HepG2 (cell line): ENCODE data around the gene NOB1. TPM values are rescaled to one million over a fixed set of nuclear protein-coding genes. Genes with fewer than 3 reads are reported as not detected.
A peak's percentile ranks its signal among the peaks of the same experiment; 100 is the strongest.

Experiments
- ATAC-seq: fragments of 200-7000 bp; cut with Tn5 transposase; 3 replicates; pipeline ENCODE4 v1.9.1; 2020; ENCODE audit warnings: mild to moderate bottlenecking, moderate library complexity
- BruUV-seq: library from RNA; stranded (reverse); fragments of 400-500 nt; replicated peaks from 2 replicates; lab custom pipeline; 2021; lab: Mats Ljungman, UMichigan
- CTCF ChIA-PET: fragments of 300-600 bp; formaldehyde crosslinking; extraction: SDS; loops from one replicate; lab custom pipeline; 2021; ENCODE audit warnings: low total read pairs, inconsistent platforms, low intra/inter-chr PET ratio; lab: Yijun Ruan, JAX
- POLR2A ChIA-PET: fragments of 350-600 bp; sonication (Branson Sonifier 250); formaldehyde crosslinking; loops from one replicate; lab custom pipeline; 2020; ENCODE audit warnings: antibody characterized with exemption, inconsistent platforms; lab: Yijun Ruan, JAX
- DNase-seq: peaks from one replicate; pipeline ENCODE4 v3.0.0-alpha.2; 2015; ENCODE audit warnings: low spot score
- FAIRE-seq: peaks from 3 replicates; lab custom pipeline; 2011; peaks lifted over from hg19 to GRCh38; lab: Jason Lieb, UNC
- H2AFZ ChIP-seq: one replicate; pipeline ENCODE4 v1.6.1; 2011; ENCODE audit warnings: low read length, inconsistent platforms
- H3K27ac ChIP-seq: fragments of 300-600 bp; 3 replicates; pipeline ENCODE4 v1.8.0; 2011; ENCODE audit warnings: mixed run types, mild to moderate bottlenecking, mixed read lengths, low read length, inconsistent platforms; ENCODE audit not compliant: insufficient read depth; ENCODE audit errors: extremely low read length
- H3K27me3 ChIP-seq, 2 experiments: fragments of 200-600 bp in 1 of 2; 2 replicates in 1 of 2; 3 replicates in 1 of 2; pipeline versions ENCODE4 v1.6.0 to v1.8.0; 2011; ENCODE audit warnings: low read length in 2 of 2, mild to moderate bottlenecking in 2 of 2, moderate library complexity in 2 of 2, inconsistent platforms in 1 of 2; ENCODE audit not compliant: insufficient read depth in 2 of 2, control insufficient read depth in 1 of 2
- H3K36me3 ChIP-seq, 2 experiments: fragments of 200-600 bp in 1 of 2; replicated peaks in 1 of 2; 2 replicates in 1 of 2; 3 replicates in 1 of 2; pipeline versions ENCODE4 v1.5.1 to v1.8.0; 2011; ENCODE audit warnings: low read length in 2 of 2, inconsistent platforms in 1 of 2; ENCODE audit not compliant: insufficient read depth in 2 of 2, control insufficient read depth in 1 of 2
- H3K4me1 ChIP-seq: 2 replicates; pipeline ENCODE4 v1.5.1; 2012; ENCODE audit warnings: low read length, inconsistent platforms; ENCODE audit not compliant: insufficient read depth
- H3K4me2 ChIP-seq: 2 replicates; pipeline ENCODE4 v1.6.0; 2011; ENCODE audit warnings: low read depth, low read length, inconsistent platforms
- H3K4me3 ChIP-seq, 3 experiments: fragments of 200-600 bp in 1 of 3; sonication (generic), shearing (Covaris generic) in 1 of 3; replicated peaks in 1 of 3; 2 replicates each; pipeline ENCODE4 v1.5.1; 2011 to 2016; ENCODE audit warnings: low read length in 3 of 3, inconsistent platforms in 2 of 3, low read depth in 2 of 3, mild to moderate bottlenecking in 2 of 3, control low read depth in 1 of 3, mixed read lengths in 1 of 3; ENCODE audit not compliant: insufficient read depth in 1 of 3
- H3K79me2 ChIP-seq: one replicate; pipeline ENCODE4 v1.6.1; 2011; ENCODE audit warnings: low read length, inconsistent platforms; ENCODE audit not compliant: insufficient read depth
- H3K9ac ChIP-seq: 2 replicates; pipeline ENCODE4 v1.6.0; 2011; ENCODE audit warnings: mild to moderate bottlenecking, low read depth, low read length, inconsistent platforms; ENCODE audit not compliant: insufficient read depth
- H3K9me3 ChIP-seq: 2 replicates; pipeline ENCODE4 v1.5.1; 2012; ENCODE audit warnings: mild to moderate bottlenecking, low read length
- H4K20me1 ChIP-seq: 2 replicates; pipeline ENCODE4 v1.6.0; 2011; ENCODE audit warnings: inconsistent platforms, mild to moderate bottlenecking, low read length, moderate library complexity; ENCODE audit not compliant: insufficient read depth
- ADNP ChIP-seq: sonication (generic); formaldehyde crosslinking; IDR thresholded peaks from 2 replicates; pipeline ENCODE4 v1.4.0; 2020; ENCODE audit warnings: missing genetic modification reagents
- ATM ChIP-seq: fragments of 450-650 bp; IDR thresholded peaks from 2 replicates; pipeline ENCODE4 v1.7.1; 2017; ENCODE audit warnings: mild to moderate bottlenecking, borderline replicate concordance
- JDP2 ChIP-seq: sonication (generic); formaldehyde crosslinking; IDR thresholded peaks from 2 replicates; pipeline ENCODE4 v1.8.1; 2022; ENCODE audit warnings: missing genetic modification reagents, borderline replicate concordance
- LCORL ChIP-seq, 2 experiments: fragments of 450-650 bp in 1 of 2; sonication (generic) in 1 of 2; formaldehyde crosslinking in 1 of 2; IDR thresholded peaks; 2 replicates each; pipeline versions ENCODE4 v1.5.0 to v1.6.1; 2017 to 2020; ENCODE audit warnings: antibody characterized with exemption in 1 of 2, missing genetic modification reagents in 1 of 2
- NCOA2 ChIP-seq: sonication (generic); formaldehyde crosslinking; IDR thresholded peaks from 2 replicates; pipeline ENCODE4 v1.8.0; 2022; ENCODE audit warnings: inconsistent platforms
- NFE2L2 ChIP-seq: fragments of 150-350 bp; IDR thresholded peaks from 2 replicates; pipeline ENCODE4 v1.6.1; 2014; ENCODE audit warnings: low read length
- POGZ ChIP-seq: sonication (generic); formaldehyde crosslinking; IDR thresholded peaks from 2 replicates; pipeline ENCODE4 v1.4.0; 2020; ENCODE audit warnings: mild to moderate bottlenecking, missing genetic modification reagents
- RARA ChIP-seq: IDR thresholded peaks from 2 replicates; pipeline ENCODE4 v1.6.1; 2016; ENCODE audit warnings: missing genetic modification reagents, missing compliant biosample characterization
- SNAPC2 ChIP-seq: sonication (generic); formaldehyde crosslinking; IDR thresholded peaks from 2 replicates; pipeline ENCODE4 v1.8.1; 2022; ENCODE audit warnings: mild to moderate bottlenecking, missing genetic modification reagents
- ZMYM4 ChIP-seq: sonication (generic); formaldehyde crosslinking; IDR thresholded peaks from 2 replicates; pipeline ENCODE4 v1.8.1; 2023; ENCODE audit warnings: mild to moderate bottlenecking, missing genetic modification reagents
- ZNF431 ChIP-seq: sonication (generic); formaldehyde crosslinking; IDR thresholded peaks from 2 replicates; pipeline ENCODE4 v1.9.0; 2022; ENCODE audit warnings: missing genetic modification reagents, low read depth, mild to moderate bottlenecking, borderline replicate concordance
- WGBS: methylation state at CpG from one replicate; pipeline ENCODE4 v1.1.6; 2017; ENCODE audit warnings: low lambda C conversion rate; 5-methylcytosine and 5-hydroxymethylcytosine counted together
- in situ Hi-C: cut with HindIII; loops from 2 replicates; pipeline ENCODE4 v1.10.0; 2017; ENCODE audit warnings: low pct_unique_long_range_greater_than_20kb; ENCODE audit not compliant: extremely low pct_ligation_motif_present
- intact Hi-C: fragments of 100-400 bp; cut with micrococcal nuclease; formaldehyde crosslinking; loops from one replicate; pipeline ENCODE4 v1.10.0; 2022; ENCODE audit not compliant: unreplicated experiment
- polyA plus RNA-seq, 8 experiments: library from polyadenylated mRNA; depleted of rRNA in 3 of 8; stranded (reverse) in 7 of 8; unstranded in 1 of 8; fragments of >200 nt; fragmentation: Illumina TruSeq in 4 of 8; extraction: Trizol in 4 of 8; gene quantifications; 2 replicates each; pipeline versions ENCODE4 v1.2.1 to v1.2.3, GENCODE V29; 2011 to 2016; ENCODE audit warnings: low read depth in 4 of 8, missing spikeins in 1 of 8, mixed read lengths in 1 of 8; ENCODE audit not compliant: insufficient read depth in 1 of 8
- total RNA-seq, 5 experiments: library from RNA; depleted of rRNA; stranded (reverse); fragments of >200 nt; fragmentation: Illumina TruSeq; extraction: Trizol; gene quantifications; 2 replicates each; pipeline ENCODE4 v1.2.3, GENCODE V29; 2016; ENCODE audit warnings: low read depth in 1 of 5
- TF ChIP-seq, protein P1 (sequence below): sonication (generic); formaldehyde crosslinking; conservative IDR thresholded peaks from 2 replicates; pipeline ENCODE4 v1.8.0; 2022; ENCODE audit warnings: mild to moderate bottlenecking, moderate library complexity, missing genetic modification reagents
- TF ChIP-seq, protein P2 (sequence below): sonication (generic); formaldehyde crosslinking; conservative IDR thresholded peaks from 2 replicates; pipeline ENCODE4 v1.4.0; 2020; ENCODE audit warnings: mild to moderate bottlenecking, missing genetic modification reagents, moderate library complexity
- TF ChIP-seq, protein P3 (sequence below): sonication (generic); formaldehyde crosslinking; IDR thresholded peaks from 2 replicates; pipeline ENCODE4 v1.5.0; 2020; ENCODE audit warnings: mild to moderate bottlenecking, missing genetic modification reagents
- TF ChIP-seq, protein P4 (sequence below): sonication (generic); formaldehyde crosslinking; IDR thresholded peaks from 2 replicates; pipeline ENCODE4 v1.8.0; 2022; ENCODE audit warnings: low read depth, missing genetic modification reagents

NOB1 gene
- total and polyA plus RNA-seq, 2 of the 13 experiments (the other 11 are each of a cell fraction or from before 2014, with no cell fraction given) = 47.1 to 162 TPM

DNA sequence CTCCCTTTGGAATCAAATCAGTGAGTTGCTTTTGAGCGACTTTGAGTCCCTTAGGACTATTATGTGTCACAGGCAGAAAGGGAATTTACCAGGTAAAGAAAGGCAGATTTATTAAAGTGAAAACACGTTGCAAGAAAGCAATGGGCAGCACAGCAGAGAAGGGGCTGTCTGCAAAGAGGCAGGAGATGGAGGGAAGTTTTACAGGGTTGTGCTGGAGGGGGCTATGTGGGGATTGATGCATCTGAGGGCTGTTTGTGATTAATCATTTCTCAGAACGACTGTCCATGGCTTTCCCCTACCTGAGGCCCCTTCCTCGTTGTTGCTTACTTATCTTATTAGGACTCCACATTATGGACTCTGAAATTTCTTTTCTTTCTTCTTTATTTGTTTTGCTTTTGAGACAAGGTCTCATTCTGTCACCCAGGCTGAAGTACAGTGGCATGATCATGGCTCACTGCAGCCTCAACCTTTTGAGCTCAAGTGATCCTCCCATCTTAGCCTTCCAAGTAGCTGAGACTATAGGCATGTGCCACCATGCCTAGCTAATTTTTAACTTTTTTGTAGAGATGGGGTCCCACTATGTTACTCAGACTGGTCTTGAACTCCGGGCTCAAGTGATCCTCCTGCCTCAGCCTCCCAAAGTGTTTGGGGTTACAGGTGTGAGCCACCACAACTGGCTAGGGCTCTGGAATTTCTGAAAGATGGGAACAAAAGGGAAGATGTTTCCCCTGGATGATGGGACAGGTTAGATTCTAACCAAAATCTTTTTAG lies 12.9 kb upstream of the NOB1 start:
- in situ Hi-C loops (no loop called here), intact Hi-C loops (no loop called here)
- FAIRE-seq = peak; percentile 21
- no peaks in the 10 kb centered on the region for H3K9me3 ChIP-seq
- DNase-seq = no peak
- H3K27ac ChIP-seq = peak overlapping the region; percentile 19
- no peak for ATAC-seq
- no TSS peak for BruUV-seq
- no peak overlapping the region for H3K4me3 ChIP-seq
- peaks cover 72% of the 10 kb centered on the region for H3K79me2 ChIP-seq
- no peaks in the 10 kb centered on the region for H4K20me1 ChIP-seq
- WGBS = 48% methylated on average over 5 of the region's 5 CpGs
- ChIA-PET CTCF (no interaction called here), POLR2A (interaction anchor here (2.8 kb wide), 1 partner anchor 13 kb away, joined by 9 read pairs; the partner anchor contains the start of gene NOB1)
- H3K36me3 ChIP-seq = no peaks in the 10 kb centered on the region
- H3K27me3 ChIP-seq = no peaks in the 10 kb centered on the region; a peak in 1 of 5 replicates
- no peak overlapping the region for H2AFZ ChIP-seq
- H3K4me2 ChIP-seq = peak overlapping the region; percentile 50
- H3K4me1 ChIP-seq = peaks cover 83% of the 10 kb centered on the region
- H3K9ac ChIP-seq = no peak overlapping the region
- TF ChIP-seq SNAPC2 (CRISPR knock-in tag) (no peak), ZNF431 (CRISPR knock-in tag) (no peak), POGZ (CRISPR knock-in tag) (peak; percentile 71), JDP2 (CRISPR knock-in tag) (no peak), NFE2L2 (no peak), ZMYM4 (CRISPR knock-in tag) (0 out of 2 replicates have a peak, but pooled peaks have one; percentile 46), NCOA2 (CRISPR knock-in tag) (peak; percentile 13; the same call in 1 of the 2 replicates), RARA (0 out of 2 replicates have a peak, but pooled peaks have one; percentile 10), LCORL (IDR thresholded peaks at IDR 0.05) (no peak), LCORL (CRISPR knock-in tag; IDR thresholded peaks at IDR 0.05) (no peak), ADNP (CRISPR knock-in tag) (peak; percentile 57; the same call in 1 of the 2 replicates), ATM (no peak)
- TF ChIP-seq, protein P1, sequence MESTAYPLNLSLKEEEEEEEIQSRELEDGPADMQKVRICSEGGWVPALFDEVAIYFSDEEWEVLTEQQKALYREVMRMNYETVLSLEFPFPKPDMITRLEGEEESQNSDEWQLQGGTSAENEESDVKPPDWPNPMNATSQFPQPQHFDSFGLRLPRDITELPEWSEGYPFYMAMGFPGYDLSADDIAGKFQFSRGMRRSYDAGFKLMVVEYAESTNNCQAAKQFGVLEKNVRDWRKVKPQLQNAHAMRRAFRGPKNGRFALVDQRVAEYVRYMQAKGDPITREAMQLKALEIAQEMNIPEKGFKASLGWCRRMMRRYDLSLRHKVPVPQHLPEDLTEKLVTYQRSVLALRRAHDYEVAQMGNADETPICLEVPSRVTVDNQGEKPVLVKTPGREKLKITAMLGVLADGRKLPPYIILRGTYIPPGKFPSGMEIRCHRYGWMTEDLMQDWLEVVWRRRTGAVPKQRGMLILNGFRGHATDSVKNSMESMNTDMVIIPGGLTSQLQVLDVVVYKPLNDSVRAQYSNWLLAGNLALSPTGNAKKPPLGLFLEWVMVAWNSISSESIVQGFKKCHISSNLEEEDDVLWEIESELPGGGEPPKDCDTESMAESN = no peak
- TF ChIP-seq, protein P2, sequence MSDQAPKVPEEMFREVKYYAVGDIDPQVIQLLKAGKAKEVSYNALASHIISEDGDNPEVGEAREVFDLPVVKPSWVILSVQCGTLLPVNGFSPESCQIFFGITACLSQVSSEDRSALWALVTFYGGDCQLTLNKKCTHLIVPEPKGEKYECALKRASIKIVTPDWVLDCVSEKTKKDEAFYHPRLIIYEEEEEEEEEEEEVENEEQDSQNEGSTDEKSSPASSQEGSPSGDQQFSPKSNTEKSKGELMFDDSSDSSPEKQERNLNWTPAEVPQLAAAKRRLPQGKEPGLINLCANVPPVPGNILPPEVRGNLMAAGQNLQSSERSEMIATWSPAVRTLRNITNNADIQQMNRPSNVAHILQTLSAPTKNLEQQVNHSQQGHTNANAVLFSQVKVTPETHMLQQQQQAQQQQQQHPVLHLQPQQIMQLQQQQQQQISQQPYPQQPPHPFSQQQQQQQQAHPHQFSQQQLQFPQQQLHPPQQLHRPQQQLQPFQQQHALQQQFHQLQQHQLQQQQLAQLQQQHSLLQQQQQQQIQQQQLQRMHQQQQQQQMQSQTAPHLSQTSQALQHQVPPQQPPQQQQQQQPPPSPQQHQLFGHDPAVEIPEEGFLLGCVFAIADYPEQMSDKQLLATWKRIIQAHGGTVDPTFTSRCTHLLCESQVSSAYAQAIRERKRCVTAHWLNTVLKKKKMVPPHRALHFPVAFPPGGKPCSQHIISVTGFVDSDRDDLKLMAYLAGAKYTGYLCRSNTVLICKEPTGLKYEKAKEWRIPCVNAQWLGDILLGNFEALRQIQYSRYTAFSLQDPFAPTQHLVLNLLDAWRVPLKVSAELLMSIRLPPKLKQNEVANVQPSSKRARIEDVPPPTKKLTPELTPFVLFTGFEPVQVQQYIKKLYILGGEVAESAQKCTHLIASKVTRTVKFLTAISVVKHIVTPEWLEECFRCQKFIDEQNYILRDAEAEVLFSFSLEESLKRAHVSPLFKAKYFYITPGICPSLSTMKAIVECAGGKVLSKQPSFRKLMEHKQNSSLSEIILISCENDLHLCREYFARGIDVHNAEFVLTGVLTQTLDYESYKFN (CRISPR knock-in tag) = peak; percentile 78
- TF ChIP-seq, protein P3, sequence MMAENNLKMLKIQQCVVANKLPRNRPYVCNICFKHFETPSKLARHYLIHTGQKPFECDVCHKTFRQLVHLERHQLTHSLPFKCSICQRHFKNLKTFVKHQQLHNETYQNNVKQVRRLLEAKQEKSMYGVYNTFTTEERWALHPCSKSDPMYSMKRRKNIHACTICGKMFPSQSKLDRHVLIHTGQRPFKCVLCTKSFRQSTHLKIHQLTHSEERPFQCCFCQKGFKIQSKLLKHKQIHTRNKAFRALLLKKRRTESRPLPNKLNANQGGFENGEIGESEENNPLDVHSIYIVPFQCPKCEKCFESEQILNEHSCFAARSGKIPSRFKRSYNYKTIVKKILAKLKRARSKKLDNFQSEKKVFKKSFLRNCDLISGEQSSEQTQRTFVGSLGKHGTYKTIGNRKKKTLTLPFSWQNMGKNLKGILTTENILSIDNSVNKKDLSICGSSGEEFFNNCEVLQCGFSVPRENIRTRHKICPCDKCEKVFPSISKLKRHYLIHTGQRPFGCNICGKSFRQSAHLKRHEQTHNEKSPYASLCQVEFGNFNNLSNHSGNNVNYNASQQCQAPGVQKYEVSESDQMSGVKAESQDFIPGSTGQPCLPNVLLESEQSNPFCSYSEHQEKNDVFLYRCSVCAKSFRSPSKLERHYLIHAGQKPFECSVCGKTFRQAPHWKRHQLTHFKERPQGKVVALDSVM (CRISPR knock-in tag) = peak; percentile 98
- TF ChIP-seq, protein P4, sequence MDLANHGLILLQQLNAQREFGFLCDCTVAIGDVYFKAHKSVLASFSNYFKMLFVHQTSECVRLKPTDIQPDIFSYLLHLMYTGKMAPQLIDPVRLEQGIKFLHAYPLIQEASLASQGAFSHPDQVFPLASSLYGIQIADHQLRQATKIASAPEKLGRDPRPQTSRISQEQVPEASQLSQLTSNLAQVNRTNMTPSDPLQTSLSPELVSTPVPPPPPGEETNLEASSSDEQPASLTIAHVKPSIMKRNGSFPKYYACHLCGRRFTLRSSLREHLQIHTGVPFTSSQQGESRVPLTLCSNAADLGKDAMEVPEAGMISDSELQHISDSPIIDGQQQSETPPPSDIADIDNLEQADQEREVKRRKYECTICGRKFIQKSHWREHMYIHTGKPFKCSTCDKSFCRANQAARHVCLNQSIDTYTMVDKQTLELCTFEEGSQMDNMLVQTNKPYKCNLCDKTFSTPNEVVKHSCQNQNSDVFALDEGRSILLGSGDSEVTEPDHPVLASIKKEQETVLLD = no peak
